ENCODE measurements around the gene BTN2A1. TPM values are rescaled to one million over a fixed set of nuclear protein-coding genes. Genes with fewer than 3 reads are reported as not detected.

Gene BTN2A1
- total RNA-seq = 10 to 100 TPM; 15.3 to 35.8 (median 20.7) TPM

- 1% methylated on average over 22 to 31 of the region's 31 CpGs for WGBS, 2 donors (ENCODE audit: low coverage in 1 of 2)
- peak within 1 kb of the TSS; percentile 79 to 98 (median 96) for H3K4me3 ChIP-seq
- H3K9me3 ChIP-seq = no peaks in the 10 kb centered on the region
- TF ChIP-seq CTCF (IDR thresholded peaks at IDR 0.05) (no peak), POLR2A (IDR thresholded peaks at IDR 0.05) (peak; percentile 63), POLR2AphosphoS5 (IDR thresholded peaks at IDR 0.05) (peak; percentile 31 to 72 (median 62)), EP300 (IDR thresholded peaks at IDR 0.05; ENCODE audit: low read depth) (no peak)
- H3K27me3 ChIP-seq = no peaks in the 10 kb centered on the region
- intact Hi-C loops (cut with DNase I; ENCODE audit: low total_unique reads) = no loop called here
- peak within 1 kb of the TSS; percentile 95 to 98 (median 98) for H3K27ac ChIP-seq
- in situ Hi-C loops (cut with MboI; ENCODE audit: low pct_ligation_motif_present in 1 of 4, low pct_unique_long_range_greater_than_20kb in 1 of 4, low sequenced_read_pairs in 3 of 4) = loop anchor here in 1 of 4 donors (25.0 kb wide), 1 partner anchor 96 kb away; the partner anchor contains the start of gene BTN3A2
- DNase-seq = peak; percentile 81
- H3K4me1 ChIP-seq = peaks cover 28 to 48% (median 34%) of the 10 kb centered on the region in 4 donors
- peaks cover 0 to 12% (median 6%) of the 10 kb centered on the region in 4 donors for H3K36me3 ChIP-seq
Observed at GRCh38 chr6:26457806-26458688, at the start of gene BTN2A1. Gene BTN2A1, plus strand, starts transcription at chr6:26457955. Its CDS starts 682 bp downstream, at chr6:26458637.

DNA sequence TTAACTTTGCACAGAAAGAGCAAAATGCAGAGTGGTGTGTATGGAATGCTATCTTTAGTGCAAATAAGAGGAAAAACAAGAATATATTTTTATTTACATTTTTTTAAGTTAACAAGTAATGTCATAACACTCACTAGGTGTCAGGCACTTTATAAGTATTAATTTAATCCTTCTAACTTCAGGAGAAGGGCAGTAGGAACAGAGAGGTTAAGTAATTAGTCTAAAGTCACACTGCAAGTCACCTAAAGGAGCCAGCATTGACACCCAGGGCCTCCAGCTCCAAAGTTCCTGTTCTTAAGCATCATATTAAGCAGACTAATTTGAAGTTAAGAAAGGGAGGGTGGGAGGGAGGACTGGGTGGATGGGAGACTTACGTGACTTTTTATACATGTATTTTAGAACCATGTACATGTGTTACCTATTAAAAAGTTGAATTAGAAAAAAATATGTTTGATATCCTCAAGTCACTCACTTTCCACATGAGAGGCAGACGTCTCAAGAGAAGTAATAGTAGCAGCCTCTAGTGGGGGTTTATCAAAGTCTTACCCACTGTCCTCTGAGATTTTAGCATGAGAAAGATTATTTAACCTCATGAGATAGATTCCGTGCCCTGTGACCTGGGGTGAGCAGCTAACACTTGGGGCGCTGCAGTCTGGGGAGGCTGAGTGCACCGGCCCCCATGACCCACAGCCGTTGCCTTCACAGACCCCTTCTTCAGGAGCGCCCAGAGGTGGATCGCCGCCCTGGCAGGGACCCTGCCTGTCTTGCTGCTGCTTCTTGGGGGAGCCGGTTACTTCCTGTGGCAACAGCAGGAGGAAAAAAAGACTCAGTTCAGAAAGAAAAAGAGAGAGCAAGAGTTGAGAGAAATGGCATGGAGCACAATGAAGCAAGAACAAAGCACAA, 48.7 kb upstream of the BTN2A1 start:
- Histone ChIP-seq H3K27me3 (no peaks in the 10 kb centered on the region), H3K4me3 (no peak overlapping the region), H3K27ac (no peak overlapping the region), H3K36me3 (peaks cover 0 to 38% (median 10%) of the 10 kb centered on the region in 4 donors), H3K9me3 (no peaks in the 10 kb centered on the region), H3K4me1 (peaks cover 0 to 16% (median 3%) of the 10 kb centered on the region in 4 donors)
- 91 to 94% methylated on average over 6 to 10 of the region's 10 CpGs for WGBS, 2 donors (ENCODE audit: low coverage in 1 of 2)
- TF ChIP-seq POLR2A (IDR thresholded peaks at IDR 0.05) (no peak), EP300 (IDR thresholded peaks at IDR 0.05; ENCODE audit: low read depth) (no peak), POLR2AphosphoS5 (IDR thresholded peaks at IDR 0.05) (no peak), CTCF (IDR thresholded peaks at IDR 0.05) (no peak)
- in situ Hi-C loops (cut with MboI; ENCODE audit: low pct_ligation_motif_present in 1 of 4, low pct_unique_long_range_greater_than_20kb in 1 of 4, low sequenced_read_pairs in 3 of 4) (no loop called here), intact Hi-C loops (cut with DNase I; ENCODE audit: low total_unique reads) (no loop called here)
- DNase-seq = no peak

DNA sequence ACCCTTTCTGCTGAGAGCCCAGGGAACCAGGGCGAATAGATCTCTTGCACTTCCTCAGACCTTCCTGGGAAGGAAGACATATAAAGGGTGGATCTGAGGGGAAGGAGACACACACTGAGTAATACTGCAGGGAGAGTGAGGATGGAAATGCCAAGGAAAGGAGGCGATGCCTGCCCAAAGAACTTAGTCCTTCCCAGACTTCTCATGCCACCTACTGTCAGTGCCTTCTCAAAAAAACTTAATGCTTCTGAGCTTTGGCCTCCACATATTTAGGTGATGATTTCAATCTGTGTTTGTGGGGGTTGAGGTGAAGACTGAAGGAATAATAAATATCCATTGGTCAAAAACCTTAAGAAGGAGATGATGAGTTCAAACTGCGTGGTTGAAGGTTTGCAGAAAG, 46.0 kb upstream of the BTN2A1 start:
- Histone ChIP-seq H3K4me1 (peaks cover 0 to 6% (median 0%) of the 10 kb centered on the region in 4 donors), H3K36me3 (peaks cover 0 to 38% (median 10%) of the 10 kb centered on the region in 4 donors), H3K4me3 (no peak overlapping the region), H3K27me3 (no peaks in the 10 kb centered on the region), H3K9me3 (no peaks in the 10 kb centered on the region), H3K27ac (no peak overlapping the region)
- 92 to 100% methylated on average over 2 to 3 of the region's 3 CpGs for WGBS, 2 donors (ENCODE audit: low coverage in 1 of 2)
- in situ Hi-C loops (cut with MboI; ENCODE audit: low pct_ligation_motif_present in 1 of 4, low pct_unique_long_range_greater_than_20kb in 1 of 4, low sequenced_read_pairs in 3 of 4) (no loop called here), intact Hi-C loops (cut with DNase I; ENCODE audit: low total_unique reads) (no loop called here)
- no peak for TF ChIP-seq POLR2A (IDR thresholded peaks at IDR 0.05)
- TF ChIP-seq EP300 (IDR thresholded peaks at IDR 0.05; ENCODE audit: low read depth) = no peak
- no peak for TF ChIP-seq POLR2AphosphoS5 (IDR thresholded peaks at IDR 0.05)
- no peak for TF ChIP-seq CTCF (IDR thresholded peaks at IDR 0.05)
- DNase-seq = no peak

GRCh38 chr6:26412228-26412627, 45.5 kb upstream of the BTN2A1 start:
- DNase-seq = no peak
- Histone ChIP-seq H3K36me3 (peaks cover 0 to 34% (median 10%) of the 10 kb centered on the region in 4 donors), H3K27me3 (no peaks in the 10 kb centered on the region), H3K4me1 (peaks cover 0 to 3% (median 0%) of the 10 kb centered on the region in 4 donors), H3K4me3 (no peak overlapping the region), H3K27ac (no peak overlapping the region), H3K9me3 (no peaks in the 10 kb centered on the region)
- in situ Hi-C loops (cut with MboI; ENCODE audit: low pct_ligation_motif_present in 1 of 4, low pct_unique_long_range_greater_than_20kb in 1 of 4, low sequenced_read_pairs in 3 of 4) (no loop called here), intact Hi-C loops (cut with DNase I; ENCODE audit: low total_unique reads) (no loop called here)
- TF ChIP-seq EP300 (IDR thresholded peaks at IDR 0.05; ENCODE audit: low read depth) = no peak
- no peak for TF ChIP-seq POLR2AphosphoS5 (IDR thresholded peaks at IDR 0.05)
- no peak for TF ChIP-seq CTCF (IDR thresholded peaks at IDR 0.05)
- no peak for TF ChIP-seq POLR2A (IDR thresholded peaks at IDR 0.05)
- 70 to 100% methylated on average over 1 to 3 of the region's 3 CpGs for WGBS, 2 donors (ENCODE audit: low coverage in 1 of 2)

Measured in transverse colon (tissue), 4 donors.